Medulla oblongata (tissue), 1 donor: Measurements from ENCODE around the gene LMO4.

Experiments
- DNase-seq: peaks from one replicate; pipeline ENCODE4 v3.0.0-alpha.2; 2015; ENCODE audit errors: extremely low spot score

The LMO4 gene, protein sequence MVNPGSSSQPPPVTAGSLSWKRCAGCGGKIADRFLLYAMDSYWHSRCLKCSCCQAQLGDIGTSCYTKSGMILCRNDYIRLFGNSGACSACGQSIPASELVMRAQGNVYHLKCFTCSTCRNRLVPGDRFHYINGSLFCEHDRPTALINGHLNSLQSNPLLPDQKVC

DNA sequence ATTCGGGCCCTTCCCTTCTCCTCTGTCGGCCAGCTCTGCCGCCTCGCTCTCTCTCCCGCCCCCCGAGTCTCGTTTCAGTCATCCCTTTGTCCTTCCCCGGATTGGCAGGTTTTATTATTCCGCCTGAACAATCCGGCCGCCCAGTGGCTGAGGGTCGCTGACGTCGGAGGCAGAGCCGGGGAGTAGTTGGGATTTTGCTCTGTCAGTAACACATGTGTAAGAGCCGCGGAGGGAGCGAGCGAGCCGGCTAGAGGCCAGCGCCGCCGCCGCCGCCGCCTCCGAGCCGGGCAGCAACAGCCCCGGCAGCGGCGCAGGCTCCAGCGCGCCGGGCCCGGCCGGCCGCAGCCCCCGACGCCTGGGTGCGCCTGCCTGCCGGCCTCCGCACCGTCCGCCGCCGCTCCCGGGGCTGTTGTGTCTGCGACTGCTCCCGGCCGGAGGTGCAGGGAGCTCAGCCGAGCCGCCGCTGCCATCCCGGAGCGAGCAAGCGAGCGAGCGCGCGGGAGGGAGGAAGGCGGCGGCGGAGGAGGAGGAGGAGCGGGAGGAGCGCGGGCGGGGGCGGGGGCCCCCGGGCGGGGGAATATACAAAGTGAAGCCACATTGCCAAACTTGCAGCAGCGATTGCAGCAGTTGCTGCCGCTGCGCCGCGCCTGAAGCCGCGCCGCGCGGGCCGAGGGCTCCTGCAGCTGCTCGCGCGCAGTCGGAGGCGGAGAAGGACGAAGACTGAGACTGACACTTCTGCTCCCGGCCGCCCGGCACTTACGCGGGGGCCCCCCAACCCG, at the start of gene LMO4:
Gene LMO4 (plus strand): TSS at position 609 of the 779 bp plus-strand sequence. CDS start 3,136 bp downstream, outside the sequence.
- DNase-seq: peak; percentile 98

DNA sequence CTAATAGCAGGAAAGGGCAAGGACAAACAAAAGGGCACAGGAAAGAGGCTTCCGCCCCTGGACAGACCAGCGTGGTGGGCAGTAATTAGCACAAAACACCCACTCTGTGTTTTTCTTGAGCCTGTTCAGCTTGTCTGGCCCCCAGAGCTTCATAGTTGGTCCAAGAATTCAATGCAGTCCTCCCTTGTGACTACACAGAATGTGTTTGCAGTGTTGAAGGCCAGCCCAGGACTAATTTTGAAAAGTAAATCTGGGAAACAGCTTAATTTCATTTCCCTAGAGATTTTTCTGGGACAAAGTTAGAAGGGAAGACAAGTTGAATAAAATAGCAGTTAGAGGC, 49.2 kb upstream of the LMO4 start:
- peak; percentile 17 for DNase-seq

DNA sequence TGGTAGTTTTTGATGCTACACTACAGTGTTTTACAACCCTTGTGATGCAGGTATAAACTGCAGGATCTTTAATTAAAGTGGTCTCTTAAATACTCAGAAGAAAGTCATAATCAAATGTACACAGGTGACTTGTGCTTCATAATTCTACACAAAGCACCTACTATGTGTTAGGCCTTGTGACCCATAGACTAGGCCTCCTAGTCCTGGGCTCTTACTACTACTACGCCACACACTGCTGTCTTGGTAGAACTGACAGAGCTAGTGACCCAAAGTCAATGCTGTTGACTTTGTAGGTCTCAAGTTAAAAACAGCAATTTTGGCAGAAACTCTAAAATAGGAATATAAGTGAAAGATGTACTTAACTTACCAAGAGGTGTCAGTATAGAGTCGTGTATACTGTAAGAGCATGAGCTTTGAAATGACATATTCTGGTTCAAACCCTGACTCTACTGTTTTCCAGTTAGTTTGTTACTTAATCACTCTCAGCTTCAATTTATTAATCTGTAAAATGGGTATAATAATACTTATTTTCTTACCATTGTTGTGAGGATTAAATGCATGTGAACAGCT, 48.6 kb upstream of the LMO4 start:
- DNase-seq: no peak

DNA sequence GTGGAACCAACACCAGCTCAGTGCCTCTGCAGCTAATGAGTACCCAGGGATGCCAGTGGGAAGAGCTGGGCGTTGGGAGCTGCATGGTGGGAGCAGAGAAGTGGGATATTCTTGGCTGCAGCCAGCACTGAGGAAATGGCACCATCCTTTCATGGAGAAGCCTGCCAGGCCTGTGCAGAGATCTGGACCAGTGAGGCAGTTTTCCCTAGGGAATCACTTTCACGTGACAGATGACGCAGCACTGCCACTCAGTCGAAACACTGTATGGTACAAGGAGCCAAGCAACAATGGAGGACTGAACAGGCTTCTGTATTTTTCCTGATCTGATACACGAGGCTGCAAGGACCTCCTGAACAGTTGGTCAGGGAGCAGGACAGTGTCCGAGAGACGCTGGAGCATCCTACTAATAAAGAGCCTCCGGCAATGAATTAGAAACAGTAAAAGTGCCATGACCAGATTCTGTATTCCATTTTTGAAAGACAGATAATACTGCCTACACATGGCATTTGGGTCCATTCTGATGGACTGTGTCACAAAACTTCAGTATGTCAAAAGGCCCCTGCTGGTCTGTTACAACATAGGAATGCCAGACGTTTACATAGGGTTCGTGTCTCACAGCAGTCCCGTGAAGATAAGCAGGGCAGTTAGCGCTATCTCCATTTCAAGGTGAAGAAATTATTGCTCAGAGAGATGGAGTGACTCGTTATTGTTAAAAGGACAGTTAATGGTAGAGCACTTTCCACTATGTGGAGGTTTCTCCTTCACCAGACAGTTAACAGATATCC, 44.0 kb upstream of the LMO4 start:
- no peak for DNase-seq

DNA sequence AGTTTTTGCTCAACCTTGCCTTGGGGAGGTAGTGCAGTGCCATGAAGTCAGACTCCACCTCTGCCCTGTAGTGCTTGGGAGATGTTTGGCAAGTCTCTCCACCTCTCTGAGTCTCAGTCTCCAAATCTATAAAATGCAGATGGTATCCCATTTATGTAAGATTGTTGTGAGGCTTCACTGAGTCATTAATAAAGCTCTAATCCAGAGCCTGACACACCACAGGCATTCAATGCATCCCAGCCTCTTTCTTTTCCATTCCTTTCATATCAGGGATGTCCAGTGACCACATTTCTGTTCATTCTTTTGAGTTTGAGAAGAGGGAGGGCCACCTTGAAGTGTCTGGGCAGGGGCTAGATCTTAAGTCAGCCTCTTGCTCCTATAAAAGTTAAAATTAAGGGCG, 37.6 kb upstream of the LMO4 start:
- DNase-seq: no peak

DNA sequence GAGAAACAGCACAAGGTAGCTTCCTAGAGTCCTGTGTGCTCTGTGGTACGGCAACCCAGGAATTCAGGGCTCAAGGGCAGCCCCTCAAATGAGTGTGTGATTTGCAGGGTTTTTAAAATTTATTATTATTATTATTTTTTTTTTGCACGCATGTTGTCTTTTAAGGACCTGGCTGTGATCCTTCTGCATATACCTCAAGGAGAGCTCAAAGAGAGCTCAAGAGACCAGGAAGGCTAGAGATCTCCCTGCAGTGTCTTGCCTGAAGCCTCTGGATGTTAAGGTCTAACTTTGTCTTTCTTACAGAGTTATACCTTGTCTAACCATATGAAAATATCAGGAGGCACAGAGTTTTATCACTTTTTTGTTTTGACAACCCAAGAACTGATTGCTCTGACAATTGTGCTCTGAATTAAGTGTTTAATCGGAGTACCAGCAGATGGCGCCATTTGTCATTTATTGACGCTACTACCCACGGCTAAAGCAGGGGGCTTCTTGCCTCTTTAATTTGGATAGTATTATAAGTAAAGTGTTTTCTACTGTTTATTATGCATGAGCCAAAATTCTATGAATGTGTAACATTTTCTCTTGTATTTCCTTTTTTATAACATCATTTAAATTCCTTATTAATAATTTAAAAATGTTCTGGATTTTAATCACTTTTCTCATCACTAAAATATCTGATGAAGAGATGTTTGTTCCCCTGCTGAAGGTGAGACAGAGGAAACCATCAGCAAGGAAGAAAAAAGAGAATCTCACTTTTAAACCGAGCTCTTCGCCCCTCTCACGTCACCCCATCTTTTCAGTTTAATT, 35.8 kb upstream of the LMO4 start:
- peak; percentile 84 for DNase-seq

DNA sequence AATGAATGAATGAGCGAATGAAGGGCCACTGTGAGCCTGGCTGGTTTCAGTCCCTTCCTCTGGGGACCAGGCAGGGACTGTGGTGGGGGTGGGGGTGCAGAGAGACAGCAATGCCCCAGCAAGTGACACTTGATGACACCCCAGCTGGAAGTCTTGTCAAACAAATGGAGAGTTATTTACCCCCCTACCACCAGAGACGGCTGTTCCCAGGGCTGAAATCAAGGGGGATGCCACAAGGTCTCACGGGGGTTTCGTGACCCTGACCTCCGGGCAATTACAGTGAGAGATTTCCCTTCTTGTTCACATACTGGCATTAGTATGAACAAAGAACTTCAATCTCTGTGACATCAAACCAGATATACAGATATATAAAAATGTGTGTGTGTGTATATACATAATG, 34.0 kb upstream of the LMO4 start:
- no peak for DNase-seq

DNA sequence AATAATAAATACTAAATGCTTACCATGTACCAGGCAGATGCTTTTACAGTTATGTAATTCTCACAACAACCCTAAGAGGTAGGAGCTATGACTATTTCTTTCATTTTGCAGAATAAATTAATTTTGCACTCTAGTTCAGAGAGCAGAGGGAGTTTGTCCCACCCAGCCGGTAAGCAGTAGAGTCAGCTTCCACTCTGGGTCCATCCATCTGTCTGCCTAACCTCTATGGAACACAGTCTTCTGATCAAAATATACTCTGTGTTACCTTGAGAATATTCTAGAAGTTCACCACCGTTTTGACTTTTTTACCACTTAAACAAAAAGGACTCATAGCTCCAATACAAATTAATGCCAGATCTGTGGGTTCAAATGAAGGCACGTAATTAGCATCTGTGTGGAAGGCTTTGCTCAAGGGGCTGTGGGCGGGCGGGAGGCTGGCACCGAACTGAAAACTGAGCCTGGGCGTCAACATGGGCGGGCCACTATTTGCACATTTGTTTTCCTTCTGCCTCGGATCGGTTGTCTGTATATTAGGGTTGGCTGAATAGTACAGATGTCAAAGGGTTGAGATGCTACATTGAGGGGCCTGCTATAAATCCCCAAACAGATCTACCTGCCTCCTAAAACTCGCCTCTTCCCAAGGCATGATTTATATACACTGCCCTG, 33.1 kb upstream of the LMO4 start:
- DNase-seq: no peak

DNA sequence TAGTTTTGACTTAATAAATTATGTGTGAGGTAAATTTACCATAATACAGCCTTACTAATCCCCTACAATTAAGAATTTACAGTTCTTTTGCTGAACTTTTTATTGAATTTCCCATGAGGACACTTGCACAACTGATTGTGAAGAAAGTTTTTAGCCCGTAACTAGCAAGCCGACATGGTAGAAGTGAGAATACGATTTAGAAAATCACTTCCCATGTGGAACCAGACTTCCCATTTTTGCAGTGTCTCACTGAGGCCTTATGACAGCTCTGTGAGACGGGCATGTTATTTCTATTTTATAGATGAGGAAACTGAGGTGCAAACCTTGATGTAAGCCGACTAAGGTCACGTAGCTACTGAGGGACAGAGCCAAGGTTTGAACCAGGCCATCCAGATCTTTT, 32.5 kb upstream of the LMO4 start:
- peak; percentile 14 for DNase-seq

DNA sequence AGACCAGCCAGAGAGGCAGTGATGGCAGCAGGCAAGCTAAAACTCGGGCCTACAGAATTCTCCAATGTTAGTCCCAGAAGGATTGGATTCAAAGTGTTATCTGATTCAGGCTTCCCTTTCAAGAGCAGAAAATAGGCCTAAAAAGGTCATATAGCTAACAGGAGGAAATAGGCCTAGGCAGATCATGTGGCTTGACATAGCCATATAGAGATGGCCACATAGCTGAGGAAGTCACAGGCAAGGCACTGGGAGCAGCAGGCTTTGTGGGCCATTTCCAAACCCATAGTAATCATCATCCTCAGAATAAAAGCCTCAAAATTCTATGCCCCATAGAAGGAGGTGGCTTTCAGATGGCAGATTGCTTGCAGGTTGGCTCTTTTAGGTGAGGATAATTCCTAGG, 29.0 kb upstream of the LMO4 start:
- DNase-seq: no peak

DNA sequence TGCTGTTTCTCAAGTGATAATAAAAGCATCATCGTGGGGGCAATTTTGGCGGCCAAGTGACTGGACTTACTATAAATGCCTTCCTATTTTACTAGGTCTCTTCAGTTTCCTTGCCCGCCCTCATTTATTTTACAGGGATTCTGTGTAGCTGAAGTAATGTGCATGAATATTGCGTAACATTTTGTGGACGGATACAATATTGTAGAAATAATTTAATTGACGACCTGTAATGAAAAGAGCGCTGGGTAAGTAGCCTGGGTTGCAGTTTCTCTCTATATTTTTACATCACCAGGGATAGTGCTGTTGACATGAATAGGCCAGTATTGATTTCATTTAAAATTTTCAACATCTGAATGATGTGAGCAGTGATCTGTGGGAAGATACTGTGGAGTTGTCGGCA, 28.1 kb upstream of the LMO4 start:
- DNase-seq: no peak

DNA sequence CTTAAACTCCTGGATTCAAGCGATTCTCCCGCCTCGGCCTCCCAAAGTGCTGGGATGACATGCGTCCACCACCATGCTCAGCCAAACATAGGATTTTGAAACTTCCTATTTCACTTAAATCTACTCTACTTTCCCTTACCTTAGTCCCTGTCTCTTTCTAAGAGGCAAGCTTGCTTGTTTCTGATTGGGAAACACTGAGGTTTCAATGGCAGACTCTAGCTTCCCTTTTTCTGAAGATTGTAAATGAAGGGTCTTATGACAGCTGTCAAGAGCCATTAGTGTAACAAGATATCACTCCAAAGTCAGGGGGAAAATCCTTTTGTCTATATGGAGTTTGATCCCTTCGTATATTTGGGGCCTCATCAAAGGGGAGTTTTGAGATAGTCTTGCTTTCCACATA, 23.5 kb upstream of the LMO4 start:
- DNase-seq: peak; percentile 11

DNA sequence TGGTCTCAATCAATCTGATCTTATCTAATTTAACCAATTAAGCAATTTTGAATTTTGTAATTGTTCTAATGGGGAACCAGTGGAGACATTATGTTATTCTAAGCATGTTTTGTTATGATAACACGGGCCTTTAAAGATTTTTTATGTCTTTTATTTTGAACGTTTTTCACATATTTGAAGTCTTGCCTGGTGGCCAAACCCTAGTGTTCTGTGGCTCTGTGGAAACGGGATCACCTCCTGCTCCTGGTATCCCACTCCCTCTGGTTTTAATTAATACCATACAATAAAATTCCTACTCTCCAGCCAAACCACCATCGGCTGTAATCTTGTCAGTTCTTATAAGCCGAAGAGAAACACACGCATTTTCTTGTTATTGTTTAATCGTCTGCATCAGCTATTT, 22.9 kb upstream of the LMO4 start:
- DNase-seq: no peak

DNA sequence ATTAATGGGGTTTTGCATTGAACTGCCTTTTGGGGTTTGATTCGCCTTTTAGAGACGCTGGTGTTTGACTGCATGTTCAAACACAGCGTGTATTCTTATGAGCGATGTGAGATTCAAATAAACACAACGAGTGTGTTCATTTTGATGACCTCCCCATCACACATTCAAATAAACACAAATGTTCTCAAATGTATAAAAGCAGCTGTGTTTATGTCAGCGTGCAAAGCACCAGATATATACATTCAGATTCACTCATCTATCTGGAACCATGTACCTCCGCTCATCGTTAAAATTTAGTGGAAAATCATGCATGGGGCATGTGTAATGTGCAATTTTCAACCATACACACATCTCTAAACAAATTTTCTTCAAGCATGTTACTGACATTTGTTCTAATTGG, 21.4 kb upstream of the LMO4 start:
- DNase-seq: no peak

DNA sequence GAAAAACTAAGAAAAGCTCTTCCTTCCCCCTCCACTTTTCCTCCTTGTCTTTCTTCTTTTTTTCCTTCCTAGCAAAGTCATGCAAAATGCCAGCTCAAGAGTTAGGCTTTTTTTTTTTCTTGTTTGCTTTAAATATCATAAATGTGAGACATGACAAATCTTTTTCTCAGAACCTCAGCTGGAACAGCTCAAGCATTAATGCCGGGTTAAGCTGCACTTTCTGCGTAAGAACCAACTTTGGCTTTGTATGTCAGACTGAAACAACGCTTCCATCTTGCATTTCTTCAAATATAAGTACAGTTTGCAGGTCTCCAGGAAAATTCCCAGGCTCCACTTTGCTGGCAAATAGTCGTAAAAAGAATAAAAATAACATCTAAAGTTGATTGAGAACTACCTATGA, 20.7 kb upstream of the LMO4 start:
- DNase-seq: no peak

DNA sequence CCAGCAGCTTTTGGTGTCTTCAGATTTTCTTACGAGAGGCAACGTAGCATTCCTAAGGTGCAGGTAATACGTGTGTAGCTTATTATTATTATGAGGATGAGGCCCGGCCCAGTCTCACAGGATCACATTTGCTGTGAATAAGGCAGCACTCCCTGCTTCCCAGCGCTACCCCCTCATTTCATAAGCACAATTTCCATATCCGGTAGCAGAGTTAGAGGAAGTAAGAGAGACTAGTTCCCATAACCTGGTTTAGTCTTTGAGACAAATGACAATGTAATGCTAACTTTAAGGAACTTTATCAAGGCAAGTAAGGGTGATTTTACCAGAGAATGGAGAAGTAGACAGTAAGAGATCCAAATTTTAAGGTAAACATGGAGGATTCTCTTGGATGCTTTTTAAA, 14.6 kb upstream of the LMO4 start:
- no peak for DNase-seq

DNA sequence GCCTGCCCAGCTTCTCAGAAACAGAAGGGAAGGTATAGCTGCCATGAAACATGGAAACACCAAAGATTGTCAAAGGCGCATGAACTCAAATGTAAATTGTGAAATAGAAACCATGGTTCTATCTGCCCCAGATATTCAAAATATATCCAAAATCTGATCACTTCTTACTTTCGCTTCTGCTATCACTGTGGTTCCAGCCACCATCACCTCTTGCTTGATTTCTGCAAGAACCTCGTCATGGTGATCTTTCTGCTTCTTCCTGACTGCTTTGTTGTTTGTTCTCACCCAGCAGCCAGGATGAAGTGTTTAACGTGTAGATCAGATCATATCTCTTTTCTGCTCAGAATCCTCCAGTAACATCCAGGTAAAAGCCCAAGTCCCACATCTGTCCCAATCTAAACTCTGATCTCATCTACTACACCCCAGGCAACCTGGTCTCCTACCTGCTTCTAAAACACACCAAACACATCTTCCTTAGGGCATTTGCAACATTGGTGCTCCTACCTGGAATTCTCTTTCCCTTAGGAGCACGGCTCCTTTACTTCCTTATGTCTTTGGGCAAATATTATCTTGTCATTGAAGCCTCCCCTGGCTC, 10.5 kb upstream of the LMO4 start:
- no peak for DNase-seq

DNA sequence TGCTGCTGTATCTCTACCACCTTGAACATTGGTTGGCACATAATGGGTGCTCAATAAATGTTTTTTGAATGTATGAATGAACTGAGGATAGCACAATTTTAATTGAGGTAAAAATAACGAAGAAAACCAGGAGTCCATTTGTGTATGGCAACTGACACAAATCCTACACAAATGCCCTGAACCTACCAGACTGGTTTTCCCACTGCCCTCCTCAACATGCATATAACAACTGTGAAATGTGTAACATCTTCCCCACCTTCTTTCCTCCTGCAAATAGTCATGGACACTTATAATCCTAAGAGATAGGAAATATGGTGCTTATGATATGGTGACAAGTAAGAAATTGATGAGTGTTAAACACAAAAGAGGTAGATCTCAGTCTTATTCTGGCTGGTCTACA, 9.9 kb upstream of the LMO4 start:
- no peak for DNase-seq

DNA sequence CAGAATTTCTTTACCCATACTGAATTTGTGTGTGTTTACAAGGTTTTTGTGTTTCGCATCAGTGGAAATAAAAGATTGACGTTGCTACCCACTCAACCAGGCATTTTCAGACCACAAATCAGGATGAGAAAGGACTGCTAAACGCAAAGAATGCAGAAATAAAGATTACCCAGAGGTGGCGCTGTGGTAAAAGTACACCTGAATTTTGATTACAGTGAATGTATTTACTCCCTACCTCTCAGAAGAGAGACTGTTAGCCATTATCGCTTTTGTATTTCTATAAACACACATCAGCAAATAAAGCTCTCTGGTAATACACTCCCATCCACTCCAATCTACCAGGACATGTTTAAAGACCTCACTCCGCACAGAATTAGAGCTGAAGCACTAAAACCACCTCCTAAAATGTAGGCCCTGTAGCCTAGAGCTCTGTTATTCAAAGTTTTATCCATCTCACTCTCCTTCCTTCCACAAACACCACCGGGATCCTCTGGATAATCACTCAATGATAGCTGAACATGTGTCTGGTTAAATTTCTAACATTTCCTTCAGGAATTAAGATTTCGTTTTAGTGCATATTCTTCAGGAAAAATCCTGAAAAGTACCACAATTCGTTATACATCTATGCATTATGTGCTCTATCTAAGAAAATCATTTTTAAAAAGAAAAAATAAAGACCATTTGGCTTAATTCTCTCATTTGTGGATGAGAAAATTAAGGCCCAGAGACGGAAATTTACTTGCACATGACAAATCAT, 2.5 kb upstream of the LMO4 start:
- peak; percentile 82 for DNase-seq
